AG04449 (cell line): Measurements from ENCODE around the gene ARHGEF40.

Experiments
- CTCF ChIA-PET: fragments of 350-600 bp; formaldehyde crosslinking; extraction: SDS; loops from one replicate; lab custom pipeline; 2021; ENCODE audit warnings: antibody characterized with exemption; lab: Yijun Ruan, JAX
- POLR2A ChIA-PET: fragments of 400-600, 350-600 bp; formaldehyde crosslinking; extraction: SDS; loops from one replicate; lab custom pipeline; 2020; ENCODE audit warnings: antibody characterized with exemption, inconsistent platforms; lab: Yijun Ruan, JAX
- DNase-seq: peaks from one replicate; pipeline ENCODE4 v3.0.0-alpha.2; 2010; ENCODE audit warnings: low read depth, low spot score
- H3K4me3 ChIP-seq: 2 replicates; pipeline ENCODE4 v1.5.1; 2011; ENCODE audit warnings: low read depth, mild to moderate bottlenecking, control low read depth, low read length
- TF ChIP-seq, protein P1 (sequence below): IDR thresholded peaks from one replicate; pipeline ENCODE4 v1.5.1; 2011; ENCODE audit warnings: mild to moderate bottlenecking, moderate library complexity, low read length, control low read depth, inconsistent platforms; ENCODE audit not compliant: insufficient read depth; ENCODE audit errors: missing control alignments

Gene ARHGEF40

DNA sequence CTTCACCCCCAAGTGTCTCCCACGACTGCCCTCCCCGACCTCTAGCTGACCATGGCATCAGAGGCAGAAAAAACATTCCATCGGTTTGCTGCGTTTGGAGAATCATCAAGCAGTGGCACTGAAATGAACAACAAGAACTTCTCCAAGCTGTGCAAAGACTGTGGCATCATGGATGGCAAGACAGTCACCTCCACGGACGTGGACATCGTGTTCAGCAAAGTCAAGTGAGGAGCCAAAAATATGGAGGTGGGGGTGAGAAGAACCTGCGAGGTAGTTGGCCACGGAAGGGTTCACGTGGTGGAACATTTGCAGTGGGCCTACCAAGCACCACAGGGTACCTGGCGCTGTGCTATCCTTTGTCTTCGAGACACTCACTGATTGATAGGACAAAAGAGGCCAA is 39.6 kb upstream of the ARHGEF40 start:
- ChIA-PET CTCF (interaction anchor here (1.4 to 12.6 kb wide), 4 partner anchors 11 to 38 kb away, joined by 3 to 172 read pairs (median 19); partner anchors contain the start of gene RNASE7), POLR2A (no interaction called here)
- no peak overlapping the region for H3K4me3 ChIP-seq
- DNase-seq = no peak
- TF ChIP-seq, protein P1, sequence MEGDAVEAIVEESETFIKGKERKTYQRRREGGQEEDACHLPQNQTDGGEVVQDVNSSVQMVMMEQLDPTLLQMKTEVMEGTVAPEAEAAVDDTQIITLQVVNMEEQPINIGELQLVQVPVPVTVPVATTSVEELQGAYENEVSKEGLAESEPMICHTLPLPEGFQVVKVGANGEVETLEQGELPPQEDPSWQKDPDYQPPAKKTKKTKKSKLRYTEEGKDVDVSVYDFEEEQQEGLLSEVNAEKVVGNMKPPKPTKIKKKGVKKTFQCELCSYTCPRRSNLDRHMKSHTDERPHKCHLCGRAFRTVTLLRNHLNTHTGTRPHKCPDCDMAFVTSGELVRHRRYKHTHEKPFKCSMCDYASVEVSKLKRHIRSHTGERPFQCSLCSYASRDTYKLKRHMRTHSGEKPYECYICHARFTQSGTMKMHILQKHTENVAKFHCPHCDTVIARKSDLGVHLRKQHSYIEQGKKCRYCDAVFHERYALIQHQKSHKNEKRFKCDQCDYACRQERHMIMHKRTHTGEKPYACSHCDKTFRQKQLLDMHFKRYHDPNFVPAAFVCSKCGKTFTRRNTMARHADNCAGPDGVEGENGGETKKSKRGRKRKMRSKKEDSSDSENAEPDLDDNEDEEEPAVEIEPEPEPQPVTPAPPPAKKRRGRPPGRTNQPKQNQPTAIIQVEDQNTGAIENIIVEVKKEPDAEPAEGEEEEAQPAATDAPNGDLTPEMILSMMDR = no peak

DNA sequence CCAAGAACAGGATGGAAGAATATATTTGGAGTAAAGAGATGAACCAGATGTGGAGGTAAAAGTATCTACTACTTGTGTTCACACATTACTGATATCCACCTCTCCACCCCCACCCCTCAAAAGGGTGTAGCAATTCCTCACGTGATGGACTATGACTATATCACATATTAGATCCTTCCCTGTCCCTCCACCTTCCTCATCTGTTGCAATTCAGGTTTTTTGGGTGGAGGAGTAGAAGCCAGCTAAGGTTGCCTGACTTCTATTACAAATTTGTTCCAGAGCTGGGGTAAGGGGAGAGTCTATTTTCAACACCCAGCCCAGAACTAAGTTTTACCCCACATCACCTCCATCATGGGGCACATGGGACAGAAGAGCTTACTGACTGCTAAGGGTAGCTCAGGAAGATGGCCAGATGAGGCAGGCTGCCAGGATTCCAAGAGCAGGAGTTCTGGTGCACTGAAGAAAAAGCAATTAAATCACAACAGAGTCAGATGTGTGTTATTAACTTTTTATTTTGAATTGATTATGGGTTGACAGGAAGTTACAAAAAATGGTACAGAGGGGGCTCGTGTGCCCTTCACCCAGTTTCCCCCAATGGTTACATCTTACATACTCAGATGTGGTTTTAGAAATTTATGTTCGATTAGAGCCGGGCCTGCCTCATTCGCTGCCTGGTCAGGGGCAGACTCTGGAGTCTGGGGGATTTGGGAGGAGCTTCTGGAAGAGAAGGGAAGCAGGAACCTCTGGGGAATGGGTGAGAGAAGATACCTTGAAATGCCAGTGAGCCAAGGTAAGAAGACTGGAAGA is 37.6 kb upstream of the ARHGEF40 start:
- TF ChIP-seq, protein P1 = no peak
- H3K4me3 ChIP-seq = no peak overlapping the region
- ChIA-PET CTCF (interaction anchor here (0.7 to 12.6 kb wide), 8 partner anchors 9 to 71 kb away, joined by 3 to 172 read pairs (median 4); partner anchors contain the start of gene RNASE7), POLR2A (no interaction called here)
- no peak for DNase-seq

GRCh38 chr14:21033133-21033698 is 36.9 kb upstream of the ARHGEF40 start:
- H3K4me3 ChIP-seq = no peak overlapping the region
- no peak for DNase-seq
- ChIA-PET POLR2A (no interaction called here), CTCF (interaction anchor here (1.0 to 12.6 kb wide), 6 partner anchors 8 to 63 kb away, joined by 3 to 172 read pairs (median 9); partner anchors contain the start of gene RNASE7)
- TF ChIP-seq, protein P1 = no peak

DNA sequence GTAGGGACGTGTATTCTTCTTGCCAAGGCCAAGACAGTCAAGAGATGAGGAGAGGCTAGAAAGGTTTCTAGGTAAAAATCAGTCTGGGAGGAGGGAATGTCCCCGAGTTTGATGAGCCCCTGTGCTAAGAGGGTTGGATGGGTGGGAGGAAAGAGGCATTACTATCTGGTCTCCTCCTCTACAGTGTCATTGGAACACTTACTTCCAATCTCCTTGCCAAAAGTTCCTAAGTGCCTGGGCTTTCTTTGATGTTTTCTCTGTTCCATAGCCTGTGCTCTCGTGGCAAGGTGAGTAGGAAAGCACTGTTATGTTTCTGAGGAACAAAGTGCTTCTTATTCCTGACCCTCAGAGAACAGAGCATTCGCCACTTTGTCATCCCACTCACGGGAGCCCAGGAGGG is 35.4 kb upstream of the ARHGEF40 start, which contains the start of gene RNASE13:
TSS of gene RNASE13 (minus strand) at position 101 of the 400 bp plus-strand sequence. CDS start 519 bp downstream, outside the sequence.
- ChIA-PET POLR2A (no interaction called here), CTCF (interaction anchor here (0.6 to 12.6 kb wide), 6 partner anchors 12 to 68 kb away, joined by 3 to 172 read pairs (median 8); no protein-coding TSS in a partner anchor)
- TF ChIP-seq, protein P1 = no peak
- no peak for DNase-seq
- no peak within 1 kb of the TSS for H3K4me3 ChIP-seq

GRCh38 chr14:21036751-21037150 is 33.4 kb upstream of the ARHGEF40 start:
- H3K4me3 ChIP-seq = no peak overlapping the region
- TF ChIP-seq, protein P1 = no peak
- DNase-seq = no peak
- CTCF ChIA-PET = interaction anchor here (1.0 to 12.6 kb wide), 6 partner anchors 10 to 68 kb away, joined by 3 to 172 read pairs (median 10); partner anchors contain the start of gene NDRG2
- POLR2A ChIA-PET = no interaction called here

DNA sequence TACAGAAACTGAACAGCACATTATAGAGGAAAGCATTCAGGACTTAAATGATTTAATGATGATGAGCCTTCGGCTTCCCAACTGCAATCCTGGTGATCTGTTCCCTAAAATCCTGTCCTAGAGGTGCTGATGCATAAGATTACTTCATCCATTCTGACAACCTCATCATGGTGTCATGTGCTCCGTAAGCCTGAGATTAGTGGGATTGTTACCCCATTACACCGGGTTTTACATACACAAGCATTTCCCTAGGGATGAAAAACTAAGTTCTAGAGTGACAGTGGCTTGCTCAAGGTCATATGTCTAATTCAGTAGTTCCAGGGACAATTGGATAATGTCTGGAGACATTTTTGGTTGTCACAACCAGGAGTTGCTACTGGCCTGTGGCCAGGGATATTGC is 32.9 kb upstream of the ARHGEF40 start:
- no peak for DNase-seq

More for the DNA sequence above, 32.9 kb upstream of the ARHGEF40 start:
- no peak overlapping the region for H3K4me3 ChIP-seq
- ChIA-PET POLR2A (no interaction called here), CTCF (interaction anchor here (1.8 to 12.6 kb wide), 3 partner anchors 10 to 67 kb away, joined by 11 to 172 read pairs (median 12); no protein-coding TSS in a partner anchor)
- TF ChIP-seq, protein P1 = no peak
